K562 (cell line): Measurements from ENCODE around the gene GALNT13. TPM values are rescaled to one million over a fixed set of nuclear protein-coding genes. Genes with fewer than 3 reads are reported as not detected.

Experiments
- ATAC-seq: fragments of 200-7000 bp; cut with Tn5 transposase; 3 replicates; pipeline ENCODE4 v1.9.1; 2020; ENCODE audit warnings: moderate library complexity
- BruUV-seq: library from RNA; stranded (reverse); fragments of 400-500 nt; replicated peaks from 2 replicates; lab custom pipeline; 2021; lab: Mats Ljungman, UMichigan
- CTCF ChIA-PET: fragments of 300-600 bp; formaldehyde crosslinking; extraction: SDS; loops from one replicate; lab custom pipeline; 2021; ENCODE audit warnings: low intra/inter-chr PET ratio; lab: Yijun Ruan, JAX
- POLR2A ChIA-PET: fragments of 300-600, 350-650 bp; sonication (Branson Sonifier 250); formaldehyde crosslinking; extraction: SDS; loops from one replicate; lab custom pipeline; 2021; ENCODE audit warnings: antibody characterized with exemption, inconsistent platforms; lab: Yijun Ruan, JAX
- DNase-seq, 4 experiments: peaks; one replicate each; pipeline versions ENCODE4 v3.0.0 to v3.0.0-alpha.2; 2011 to 2018; ENCODE audit warnings: low spot score in 3 of 4, mixed read lengths in 3 of 4; ENCODE audit errors: extremely low read depth in 1 of 4
- FAIRE-seq: peaks from 2 replicates; lab custom pipeline; 2011; peaks lifted over from hg19 to GRCh38; lab: Jason Lieb, UNC
- H2AFZ ChIP-seq: 2 replicates; pipeline ENCODE4 v1.6.0; 2011; ENCODE audit warnings: low read depth, low read length, control low read depth, inconsistent platforms
- H3K27ac ChIP-seq: fragments of 200-600 bp; 3 replicates; pipeline ENCODE4 v1.8.0; 2011; ENCODE audit warnings: low read depth, mild to moderate bottlenecking, control low read depth, inconsistent platforms, low read length, moderate library complexity, mixed read lengths; ENCODE audit errors: extremely low read depth
- H3K27me3 ChIP-seq, 2 experiments: fragments of 300-600 bp in 1 of 2; 2 replicates in 1 of 2; 3 replicates in 1 of 2; pipeline versions ENCODE4 v1.6.0 to v1.8.0; 2011; ENCODE audit warnings: inconsistent platforms in 2 of 2, low read length in 2 of 2, mild to moderate bottlenecking in 1 of 2, mixed read lengths in 1 of 2, moderate library complexity in 1 of 2; ENCODE audit not compliant: control insufficient read depth in 2 of 2, insufficient read depth in 2 of 2
- H3K36me3 ChIP-seq: fragments of 300-600 bp; 3 replicates; pipeline ENCODE4 v1.8.0; 2011; ENCODE audit warnings: mild to moderate bottlenecking, low read length, inconsistent platforms; ENCODE audit not compliant: control insufficient read depth, insufficient read depth
- H3K4me1 ChIP-seq, 2 experiments: fragments of 200-600 bp in 1 of 2; replicated peaks in 1 of 2; 2 replicates in 1 of 2; 3 replicates in 1 of 2; pipeline versions ENCODE4 v1.5.1 to v1.8.0; 2011; ENCODE audit warnings: inconsistent platforms in 2 of 2, low read length in 2 of 2, mild to moderate bottlenecking in 1 of 2, mixed read lengths in 1 of 2, moderate library complexity in 1 of 2; ENCODE audit not compliant: control insufficient read depth in 2 of 2, insufficient read depth in 2 of 2
- H3K4me2 ChIP-seq: 2 replicates; pipeline ENCODE4 v1.6.1; 2011; ENCODE audit warnings: low read length, control low read depth, inconsistent platforms, mixed read lengths; ENCODE audit not compliant: insufficient read depth
- H3K4me3 ChIP-seq: fragments of 200-600 bp; sonication (generic), shearing (Covaris generic); 2 replicates; pipeline ENCODE4 v1.5.1; 2016; ENCODE audit warnings: control low read depth, inconsistent platforms
- H3K79me2 ChIP-seq: fragments of 200-600 bp; 3 replicates; pipeline ENCODE4 v1.8.0; 2011; ENCODE audit warnings: low read length, inconsistent platforms; ENCODE audit not compliant: control insufficient read depth, insufficient read depth
- H3K9ac ChIP-seq, 2 experiments: 2 replicates each; pipeline versions ENCODE4 v1.6.0 to v1.6.1; 2011; ENCODE audit warnings: low read depth in 2 of 2, low read length in 2 of 2, control low read depth in 1 of 2, inconsistent platforms in 1 of 2, mild to moderate bottlenecking in 1 of 2, mixed read lengths in 1 of 2; ENCODE audit not compliant: insufficient read depth in 1 of 2
- H3K9me1 ChIP-seq: one replicate; pipeline ENCODE4 v1.6.0; 2011; ENCODE audit warnings: inconsistent platforms, mild to moderate bottlenecking, low read length, moderate library complexity; ENCODE audit not compliant: control insufficient read depth, insufficient read depth
- H3K9me3 ChIP-seq: replicated peaks from 2 replicates; pipeline ENCODE4 v1.5.1; 2011; ENCODE audit warnings: low read depth, low read length, inconsistent platforms; ENCODE audit not compliant: control insufficient read depth, insufficient read depth
- H4K20me1 ChIP-seq: replicated peaks from 2 replicates; pipeline ENCODE4 v1.6.1; 2011; ENCODE audit warnings: low read length, inconsistent platforms, mixed read lengths; ENCODE audit not compliant: control insufficient read depth, insufficient read depth
- BCOR ChIP-seq: fragments of 450-650 bp; IDR thresholded peaks from 2 replicates; pipeline ENCODE4 v1.6.1; 2016
- CCNT2 ChIP-seq: IDR thresholded peaks from 2 replicates; pipeline ENCODE4 v1.6.1; 2011; ENCODE audit warnings: borderline replicate concordance, low read depth, mild to moderate bottlenecking, moderate library complexity, mixed read lengths, low read length; ENCODE audit not compliant: insufficient read length; ENCODE audit errors: extremely low read depth
- CTBP1 ChIP-seq: fragments of 450-650 bp; IDR thresholded peaks from 2 replicates; pipeline ENCODE4 v1.6.1; 2016; ENCODE audit warnings: borderline replicate concordance
- HDAC8 ChIP-seq: fragments of 450-650 bp; IDR thresholded peaks from 2 replicates; pipeline ENCODE4 v1.6.1; 2016; ENCODE audit warnings: mild to moderate bottlenecking, missing genetic modification characterization, moderate library complexity, missing compliant biosample characterization
- LCOR ChIP-seq: sonication (generic); formaldehyde crosslinking; IDR thresholded peaks from 2 replicates; pipeline ENCODE4 v1.8.0; 2022; ENCODE audit warnings: mild to moderate bottlenecking, missing genetic modification reagents
- MLX ChIP-seq, 2 experiments: fragments of 450-650 bp in 1 of 2; sonication (generic) in 1 of 2; formaldehyde crosslinking; conservative IDR thresholded peaks; 2 replicates each; pipeline versions ENCODE4 v1.4.0 to v1.8.1; 2020 to 2022; ENCODE audit warnings: mild to moderate bottlenecking in 1 of 2, missing genetic modification reagents in 1 of 2
- PHB2 ChIP-seq: fragments of 450-650 bp; IDR thresholded peaks from 2 replicates; pipeline ENCODE4 v1.6.1; 2017; ENCODE audit warnings: low read depth
- POLR2A ChIP-seq: fragments of 450-650 bp; conservative IDR thresholded peaks from 2 replicates; pipeline ENCODE4 v1.6.1; 2016
- PYGO2 ChIP-seq: fragments of 450-650 bp; IDR thresholded peaks from 2 replicates; pipeline ENCODE4 v1.6.1; 2016; ENCODE audit warnings: mild to moderate bottlenecking, missing genetic modification characterization, moderate library complexity, missing compliant biosample characterization
- RBM39 ChIP-seq: fragments of 200-400 bp; formaldehyde crosslinking; optimal IDR thresholded peaks from 2 replicates; pipeline ENCODE3; 2018; ENCODE audit warnings: low read depth, low read length
- SOX6 ChIP-seq: fragments of 450-650 bp; IDR thresholded peaks from 2 replicates; pipeline ENCODE4 v1.6.1; 2014; ENCODE audit warnings: mild to moderate bottlenecking
- ZNF253 ChIP-seq: fragments of 250-450 bp; sonication (Bioruptor Pico); conservative IDR thresholded peaks from 2 replicates; pipeline ENCODE4 v1.6.1; 2021; ENCODE audit warnings: mild to moderate bottlenecking
- ZNF274 ChIP-seq: IDR thresholded peaks from 2 replicates; pipeline ENCODE4 v1.6.1; 2011; ENCODE audit warnings: low read depth, mild to moderate bottlenecking, low read length, moderate library complexity, borderline replicate concordance
- WGBS: fragments of 100-300 bp; shearing (Covaris generic); methylation state at CpG from one replicate; pipeline ENCODE4 v1.1.6; 2016; ENCODE audit warnings: low coverage, mixed read lengths; ENCODE audit not compliant: insufficient coverage; ENCODE audit errors: missing lambda C conversion rate; 5-methylcytosine and 5-hydroxymethylcytosine counted together
- in situ Hi-C: fragments of 300-500 bp; cut with MboI; formaldehyde crosslinking; loops from 4 replicates; pipeline ENCODE4 v1.15.0; 2018; ENCODE audit warnings: inconsistent platforms, mixed read lengths
- intact Hi-C: fragments of 100-400 bp; cut with micrococcal nuclease; formaldehyde crosslinking; loops from 2 replicates; pipeline ENCODE4 v1.14.2; 2022
- polyA plus RNA-seq, 8 experiments: library from polyadenylated mRNA; depleted of rRNA in 4 of 8; stranded (reverse) in 5 of 8; unstranded in 3 of 8; fragments of >200 nt; fragmentation: Nextera tagmentation in 2 of 8; fragmentation: Illumina TruSeq in 1 of 8; extraction: Ambion mirVana in 2 of 8; extraction: Trizol in 1 of 8; gene quantifications; 2 replicates each; pipeline versions ENCODE4 v1.2.1 to v1.2.3, GENCODE V29; 2011 to 2014; ENCODE audit warnings: inconsistent platforms in 1 of 8, missing spikeins in 1 of 8
- total RNA-seq, 7 experiments: library from RNA; depleted of rRNA in 6 of 7; stranded (reverse); fragments of >200 nt in 6 of 7; fragmentation: Illumina TruSeq in 2 of 7; extraction: Trizol in 2 of 7; gene quantifications; 2 replicates each; pipeline versions ENCODE4 v1.2.1 to v1.2.3, GENCODE V29; 2011 to 2021; ENCODE audit warnings: low replicate concordance in 1 of 7
- TF ChIP-seq, protein P1 (sequence below): sonication (generic); formaldehyde crosslinking; IDR thresholded peaks from 2 replicates; pipeline ENCODE4 v1.8.1; 2023; ENCODE audit warnings: mild to moderate bottlenecking, missing genetic modification reagents
- TF ChIP-seq, protein P2 (sequence below): sonication (generic); formaldehyde crosslinking; IDR thresholded peaks from 2 replicates; pipeline ENCODE4 v1.8.0; 2022; ENCODE audit warnings: mild to moderate bottlenecking, missing genetic modification reagents

Gene GALNT13
- total and polyA plus RNA-seq, 9 of the 15 experiments (the other 6 are each of a cell fraction or from before 2014, with no cell fraction given), result not detected

- TF ChIP-seq, protein P1, sequence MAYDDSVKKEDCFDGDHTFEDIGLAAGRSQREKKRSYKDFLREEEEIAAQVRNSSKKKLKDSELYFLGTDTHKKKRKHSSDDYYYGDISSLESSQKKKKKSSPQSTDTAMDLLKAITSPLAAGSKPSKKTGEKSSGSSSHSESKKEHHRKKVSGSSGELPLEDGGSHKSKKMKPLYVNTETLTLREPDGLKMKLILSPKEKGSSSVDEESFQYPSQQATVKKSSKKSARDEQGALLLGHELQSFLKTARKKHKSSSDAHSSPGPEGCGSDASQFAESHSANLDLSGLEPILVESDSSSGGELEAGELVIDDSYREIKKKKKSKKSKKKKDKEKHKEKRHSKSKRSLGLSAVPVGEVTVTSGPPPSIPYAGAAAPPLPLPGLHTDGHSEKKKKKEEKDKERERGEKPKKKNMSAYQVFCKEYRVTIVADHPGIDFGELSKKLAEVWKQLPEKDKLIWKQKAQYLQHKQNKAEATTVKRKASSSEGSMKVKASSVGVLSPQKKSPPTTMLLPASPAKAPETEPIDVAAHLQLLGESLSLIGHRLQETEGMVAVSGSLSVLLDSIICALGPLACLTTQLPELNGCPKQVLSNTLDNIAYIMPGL, result no peak
These were observed 352.0 kb downstream of the GALNT13 start (continued) for GRCh38 chr2:154223726-154224125.

- H3K4me2 ChIP-seq, result no peak overlapping the region
- POLR2A ChIA-PET, result no interaction called here
- in situ Hi-C loops, result no loop called here
- ATAC-seq (no peak), FAIRE-seq (no peak), DNase-seq (no peak)
- TF ChIP-seq POLR2A, result no peak
- no peak for TF ChIP-seq LCOR (CRISPR knock-in tag)
- no peak for TF ChIP-seq CTBP1
- TF ChIP-seq PHB2, result no peak
- TF ChIP-seq SOX6, result no peak
- TF ChIP-seq RBM39, result no peak
- TF ChIP-seq, protein P2, sequence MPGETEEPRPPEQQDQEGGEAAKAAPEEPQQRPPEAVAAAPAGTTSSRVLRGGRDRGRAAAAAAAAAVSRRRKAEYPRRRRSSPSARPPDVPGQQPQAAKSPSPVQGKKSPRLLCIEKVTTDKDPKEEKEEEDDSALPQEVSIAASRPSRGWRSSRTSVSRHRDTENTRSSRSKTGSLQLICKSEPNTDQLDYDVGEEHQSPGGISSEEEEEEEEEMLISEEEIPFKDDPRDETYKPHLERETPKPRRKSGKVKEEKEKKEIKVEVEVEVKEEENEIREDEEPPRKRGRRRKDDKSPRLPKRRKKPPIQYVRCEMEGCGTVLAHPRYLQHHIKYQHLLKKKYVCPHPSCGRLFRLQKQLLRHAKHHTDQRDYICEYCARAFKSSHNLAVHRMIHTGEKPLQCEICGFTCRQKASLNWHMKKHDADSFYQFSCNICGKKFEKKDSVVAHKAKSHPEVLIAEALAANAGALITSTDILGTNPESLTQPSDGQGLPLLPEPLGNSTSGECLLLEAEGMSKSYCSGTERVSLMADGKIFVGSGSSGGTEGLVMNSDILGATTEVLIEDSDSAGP (CRISPR knock-in tag), result no peak
- no peak for TF ChIP-seq MLX (CRISPR knock-in tag; conservative IDR thresholded peaks at IDR 0.05)
- no peak for TF ChIP-seq HDAC8 (tag)
- no peak for TF ChIP-seq CCNT2
- no peak for TF ChIP-seq ZNF253 (CRISPR knock-in tag)
- TF ChIP-seq PYGO2, result no peak
- TF ChIP-seq ZNF274, result no peak
- no peak for TF ChIP-seq BCOR
- intact Hi-C loops, result no loop called here
- CTCF ChIA-PET, result no interaction called here
- H3K79me2 ChIP-seq, result no peaks in the 10 kb centered on the region
- no peaks in the 10 kb centered on the region for H4K20me1 ChIP-seq
- H3K4me1 ChIP-seq, result no peaks in the 10 kb centered on the region
- no peaks in the 10 kb centered on the region for H3K27me3 ChIP-seq
- H3K27ac ChIP-seq, result no peak overlapping the region
- WGBS, result 2% methylated on average over 2 of the region's 2 CpGs
- H3K36me3 ChIP-seq, result no peaks in the 10 kb centered on the region
- no TSS peak for BruUV-seq
- H2AFZ ChIP-seq, result no peak overlapping the region
- peaks cover 5% of the 10 kb centered on the region for H3K9me3 ChIP-seq
- H3K9me1 ChIP-seq, result no peaks in the 10 kb centered on the region
- no peak overlapping the region for H3K9ac ChIP-seq
- no peak overlapping the region for H3K4me3 ChIP-seq
These were observed 355.2 kb downstream of the GALNT13 start for GRCh38 chr2:154226931-154227330.
